Measurements from ENCODE around the gene ADAMTSL2. TPM values are rescaled to one million over a fixed set of nuclear protein-coding genes. Genes with fewer than 3 reads are reported as not detected.

ADAMTSL2 gene
- total and polyA plus RNA-seq, 2 of the 13 experiments (the other 11 are each of a cell fraction or from before 2014, with no cell fraction given), result 1.9 to 3.8 TPM

GRCh38 chr9:133506653-133507038, 27.9 kb upstream of the ADAMTSL2 start (continued):
- TF ChIP-seq ARNTL (CRISPR knock-in tag; IDR thresholded peaks at IDR 0.05), result peak; percentile 80; the same call in 1 of the 2 replicates
- TF ChIP-seq FOXA3 (CRISPR knock-in tag; IDR thresholded peaks at IDR 0.05), result peak; percentile 73
- TF ChIP-seq ZNF607 (CRISPR knock-in tag; IDR thresholded peaks at IDR 0.05; ENCODE audit: borderline replicate concordance), result peak; percentile 80
- no peak for TF ChIP-seq PRPF4 (IDR thresholded peaks at IDR 0.05; ENCODE audit: low read depth, low read length, poor library complexity, severe bottlenecking)
- no peak for TF ChIP-seq ELK4 (CRISPR knock-in tag; IDR thresholded peaks at IDR 0.05; ENCODE audit: borderline replicate concordance)
- TF ChIP-seq FOXJ3 (CRISPR knock-in tag; IDR thresholded peaks at IDR 0.05; ENCODE audit: borderline replicate concordance), result peak; percentile 83; the same call in 1 of the 2 replicates
- TF ChIP-seq KLF16 (CRISPR knock-in tag; IDR thresholded peaks at IDR 0.05), result peak in 1 of 2 experiments; percentile 39; a peak in 1 of 4 replicates
- peak; percentile 50; the same call in 1 of the 2 replicates for TF ChIP-seq RELA (CRISPR knock-in tag; IDR thresholded peaks at IDR 0.05)
- TF ChIP-seq MBNL3 (CRISPR knock-in tag; conservative IDR thresholded peaks at IDR 0.05), result no peak
- TF ChIP-seq ZFP82 (CRISPR knock-in tag; IDR thresholded peaks at IDR 0.05; ENCODE audit: borderline replicate concordance), result no peak
- TF ChIP-seq FOSL2 (CRISPR knock-in tag; IDR thresholded peaks at IDR 0.05), result peak; percentile 86
- TF ChIP-seq LBX2 (CRISPR knock-in tag; IDR thresholded peaks at IDR 0.05; ENCODE audit: borderline replicate concordance), result 0 out of 2 replicates have a peak, but pooled peaks have one; percentile 46
- TF ChIP-seq ZNF7 (CRISPR knock-in tag; IDR thresholded peaks at IDR 0.05), result no peak
- TF ChIP-seq TFDP1 (CRISPR knock-in tag; IDR thresholded peaks at IDR 0.05; ENCODE audit: borderline replicate concordance), result peak; percentile 96
- TF ChIP-seq ZNF709 (CRISPR knock-in tag; IDR thresholded peaks at IDR 0.05), result peak; percentile 81; the same call in 1 of the 2 replicates
- TF ChIP-seq ZFP36L2 (CRISPR knock-in tag; IDR thresholded peaks at IDR 0.05), result no peak
- no peak for TF ChIP-seq ZNF569 (CRISPR knock-in tag; IDR thresholded peaks at IDR 0.05; ENCODE audit: borderline replicate concordance)
- no peak for TF ChIP-seq LRRFIP1 (CRISPR knock-in tag; conservative IDR thresholded peaks at IDR 0.05)
- no peak for TF ChIP-seq NAIF1 (CRISPR knock-in tag; IDR thresholded peaks at IDR 0.05; ENCODE audit: borderline replicate concordance)
- TF ChIP-seq ZNF788 (CRISPR knock-in tag; IDR thresholded peaks at IDR 0.05; ENCODE audit: borderline replicate concordance), result peak; percentile 98; the same call in 1 of the 2 replicates
- TF ChIP-seq GABPA (IDR thresholded peaks at IDR 0.05; ENCODE audit: low read depth, low read length), result no peak
- peak; percentile 53; the same call in 1 of the 2 replicates for TF ChIP-seq GABPA (CRISPR knock-in tag; IDR thresholded peaks at IDR 0.05; ENCODE audit: low read depth)
